Ishikawa (cell line): Measurements from ENCODE around the gene SCN10A.

Source experiments
- CEBPB ChIP-seq: IDR thresholded peaks from 2 replicates; pipeline ENCODE4 v1.6.1; 2012
- CREB1 ChIP-seq: IDR thresholded peaks from 2 replicates; pipeline ENCODE4 v1.6.1; 2012; ENCODE audit warnings: low read depth
- EGR1 ChIP-seq: IDR thresholded peaks from 2 replicates; pipeline ENCODE4 v1.6.1; 2012
- EP300 ChIP-seq: IDR thresholded peaks from 2 replicates; pipeline ENCODE4 v1.6.1; 2012; ENCODE audit warnings: borderline replicate concordance
- FOXM1 ChIP-seq: IDR thresholded peaks from 2 replicates; pipeline ENCODE4 v1.6.1; 2012; ENCODE audit warnings: low read depth, borderline replicate concordance
- MAX ChIP-seq: IDR thresholded peaks from 2 replicates; pipeline ENCODE4 v1.6.1; 2012
- NFIC ChIP-seq: IDR thresholded peaks from 2 replicates; pipeline ENCODE4 v1.6.1; 2012
- RAD21 ChIP-seq: IDR thresholded peaks from 2 replicates; pipeline ENCODE4 v1.6.1; 2012; ENCODE audit warnings: low read depth
- REST ChIP-seq: IDR thresholded peaks from 2 replicates; pipeline ENCODE4 v1.6.1; 2012; ENCODE audit warnings: low read depth, mild to moderate bottlenecking
- TAF1 ChIP-seq: IDR thresholded peaks from 2 replicates; pipeline ENCODE4 v1.6.1; 2012; ENCODE audit warnings: low read depth, mild to moderate bottlenecking
- TCF12 ChIP-seq: IDR thresholded peaks from 2 replicates; pipeline ENCODE4 v1.6.1; 2012; ENCODE audit warnings: low read depth
- TEAD4 ChIP-seq: IDR thresholded peaks from 2 replicates; pipeline ENCODE4 v1.6.1; 2012
- USF1 ChIP-seq: IDR thresholded peaks from 2 replicates; pipeline ENCODE4 v1.6.1; 2012
- YY1 ChIP-seq: IDR thresholded peaks from 2 replicates; pipeline ENCODE4 v1.6.1; 2012; ENCODE audit warnings: low read depth
- ZBTB7A ChIP-seq: IDR thresholded peaks from 2 replicates; pipeline ENCODE4 v1.6.1; 2012; ENCODE audit warnings: low read depth

SCN10A gene

GRCh38 chr3:38738630-38739395, 77.2 kb downstream of the SCN10A start:
- TF ChIP-seq ZBTB7A, result no peak
- peak; percentile 71 for TF ChIP-seq RAD21

GRCh38 chr3:38731522-38731921, 84.5 kb downstream of the SCN10A start:
- TF ChIP-seq CEBPB (no peak), NFIC (no peak)

GRCh38 chr3:38730281-38730680, 85.7 kb downstream of the SCN10A start:
- TF ChIP-seq CEBPB, result no peak
- no peak for TF ChIP-seq TCF12

- no peak for TF ChIP-seq EP300
- no peak for TF ChIP-seq NFIC
- TF ChIP-seq RAD21, result no peak
Measured at GRCh38 chr3:38728008-38728407, 88.0 kb downstream of the SCN10A start.

- no peak for TF ChIP-seq MAX
- no peak for TF ChIP-seq CREB1
- no peak for TF ChIP-seq TEAD4
- TF ChIP-seq FOXM1, result no peak
Measured at GRCh38 chr3:38726751-38727150, 89.3 kb downstream of the SCN10A start.

GRCh38 chr3:38725726-38726419, 90.1 kb downstream of the SCN10A start:
- no peak for TF ChIP-seq FOXM1
- TF ChIP-seq ZBTB7A, result no peak
- no peak for TF ChIP-seq EGR1
- no peak for TF ChIP-seq MAX
- TF ChIP-seq RAD21, result no peak
- TF ChIP-seq TEAD4, result no peak
- TF ChIP-seq NFIC, result no peak
- no peak for TF ChIP-seq EP300
- no peak for TF ChIP-seq USF1
- TF ChIP-seq CREB1, result no peak
- TF ChIP-seq REST, result no peak
- no peak for TF ChIP-seq YY1
- TF ChIP-seq TCF12, result no peak
- TF ChIP-seq CEBPB, result no peak
- TF ChIP-seq TAF1, result no peak

GRCh38 chr3:38724392-38724736, 91.7 kb downstream of the SCN10A start:
- TF ChIP-seq EGR1 (no peak), YY1 (no peak), MAX (no peak), CEBPB (no peak), EP300 (no peak), TCF12 (no peak), REST (no peak), TEAD4 (no peak), USF1 (no peak), CREB1 (no peak), RAD21 (no peak), TAF1 (no peak), NFIC (no peak), ZBTB7A (no peak), FOXM1 (no peak)
